ENCODE measurements around the gene HOXD11. TPM values are rescaled to one million over a fixed set of nuclear protein-coding genes. Genes with fewer than 3 reads are reported as not detected.

Gene HOXD11
- total RNA-seq, 1 experiment from 2014 or later, result not detected

DNA sequence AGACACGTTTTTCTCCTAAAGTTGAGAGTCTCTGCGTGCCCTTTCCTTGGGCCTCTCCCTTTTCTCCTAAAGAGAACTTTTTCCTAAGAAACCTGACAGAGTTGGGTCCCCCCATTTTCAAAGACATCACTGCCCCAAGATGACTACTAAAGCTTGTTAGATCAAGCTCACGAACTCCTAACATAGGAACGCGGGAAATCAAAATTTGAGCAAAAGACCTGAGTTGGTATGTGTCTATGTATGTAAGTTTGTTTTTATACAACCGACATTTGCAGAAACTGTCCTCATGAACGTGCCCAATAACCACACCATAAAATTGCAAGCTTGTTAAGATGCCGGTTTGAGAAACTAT, 13.2 kb upstream of the HOXD11 start:
- Mint-ChIP-seq H3K36me3 (peaks cover 9% of the 10 kb centered on the region), H3K27me3 (ENCODE audit: low read depth) (peaks cover 96% of the 10 kb centered on the region), H3K4me1 (peaks cover 56% of the 10 kb centered on the region), H3K4me3 (peak overlapping the region; percentile 59), H3K27ac (no peak overlapping the region), H3K9me3 (no peaks in the 10 kb centered on the region)
- ATAC-seq (no peak), DNase-seq (ENCODE audit: low spot score) (no peak)
- POLR2A ChIA-PET, result no interaction called here
- CTCF ChIA-PET, result interaction anchor here (1.3 kb wide), 1 partner anchor 8 kb away, joined by 6 read pairs; no protein-coding TSS in a partner anchor
- TF ChIP-seq, protein P1, sequence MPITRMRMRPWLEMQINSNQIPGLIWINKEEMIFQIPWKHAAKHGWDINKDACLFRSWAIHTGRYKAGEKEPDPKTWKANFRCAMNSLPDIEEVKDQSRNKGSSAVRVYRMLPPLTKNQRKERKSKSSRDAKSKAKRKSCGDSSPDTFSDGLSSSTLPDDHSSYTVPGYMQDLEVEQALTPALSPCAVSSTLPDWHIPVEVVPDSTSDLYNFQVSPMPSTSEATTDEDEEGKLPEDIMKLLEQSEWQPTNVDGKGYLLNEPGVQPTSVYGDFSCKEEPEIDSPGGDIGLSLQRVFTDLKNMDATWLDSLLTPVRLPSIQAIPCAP (CRISPR knock-in tag; IDR thresholded peaks at IDR 0.05), result no peak
- TF ChIP-seq ZBTB21 (CRISPR knock-in tag; IDR thresholded peaks at IDR 0.05; ENCODE audit: borderline replicate concordance), result no peak
- TF ChIP-seq ZNF396 (CRISPR knock-in tag; IDR thresholded peaks at IDR 0.05; ENCODE audit: borderline replicate concordance), result no peak
- TF ChIP-seq, protein P2, sequence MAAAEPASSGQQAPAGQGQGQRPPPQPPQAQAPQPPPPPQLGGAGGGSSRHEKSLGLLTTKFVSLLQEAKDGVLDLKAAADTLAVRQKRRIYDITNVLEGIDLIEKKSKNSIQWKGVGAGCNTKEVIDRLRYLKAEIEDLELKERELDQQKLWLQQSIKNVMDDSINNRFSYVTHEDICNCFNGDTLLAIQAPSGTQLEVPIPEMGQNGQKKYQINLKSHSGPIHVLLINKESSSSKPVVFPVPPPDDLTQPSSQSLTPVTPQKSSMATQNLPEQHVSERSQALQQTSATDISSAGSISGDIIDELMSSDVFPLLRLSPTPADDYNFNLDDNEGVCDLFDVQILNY (CRISPR knock-in tag; IDR thresholded peaks at IDR 0.05), result no peak
- TF ChIP-seq, protein P3, sequence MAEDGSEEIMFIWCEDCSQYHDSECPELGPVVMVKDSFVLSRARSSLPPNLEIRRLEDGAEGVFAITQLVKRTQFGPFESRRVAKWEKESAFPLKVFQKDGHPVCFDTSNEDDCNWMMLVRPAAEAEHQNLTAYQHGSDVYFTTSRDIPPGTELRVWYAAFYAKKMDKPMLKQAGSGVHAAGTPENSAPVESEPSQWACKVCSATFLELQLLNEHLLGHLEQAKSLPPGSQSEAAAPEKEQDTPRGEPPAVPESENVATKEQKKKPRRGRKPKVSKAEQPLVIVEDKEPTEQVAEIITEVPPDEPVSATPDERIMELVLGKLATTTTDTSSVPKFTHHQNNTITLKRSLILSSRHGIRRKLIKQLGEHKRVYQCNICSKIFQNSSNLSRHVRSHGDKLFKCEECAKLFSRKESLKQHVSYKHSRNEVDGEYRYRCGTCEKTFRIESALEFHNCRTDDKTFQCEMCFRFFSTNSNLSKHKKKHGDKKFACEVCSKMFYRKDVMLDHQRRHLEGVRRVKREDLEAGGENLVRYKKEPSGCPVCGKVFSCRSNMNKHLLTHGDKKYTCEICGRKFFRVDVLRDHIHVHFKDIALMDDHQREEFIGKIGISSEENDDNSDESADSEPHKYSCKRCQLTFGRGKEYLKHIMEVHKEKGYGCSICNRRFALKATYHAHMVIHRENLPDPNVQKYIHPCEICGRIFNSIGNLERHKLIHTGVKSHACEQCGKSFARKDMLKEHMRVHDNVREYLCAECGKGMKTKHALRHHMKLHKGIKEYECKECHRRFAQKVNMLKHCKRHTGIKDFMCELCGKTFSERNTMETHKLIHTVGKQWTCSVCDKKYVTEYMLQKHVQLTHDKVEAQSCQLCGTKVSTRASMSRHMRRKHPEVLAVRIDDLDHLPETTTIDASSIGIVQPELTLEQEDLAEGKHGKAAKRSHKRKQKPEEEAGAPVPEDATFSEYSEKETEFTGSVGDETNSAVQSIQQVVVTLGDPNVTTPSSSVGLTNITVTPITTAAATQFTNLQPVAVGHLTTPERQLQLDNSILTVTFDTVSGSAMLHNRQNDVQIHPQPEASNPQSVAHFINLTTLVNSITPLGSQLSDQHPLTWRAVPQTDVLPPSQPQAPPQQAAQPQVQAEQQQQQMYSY (CRISPR knock-in tag; IDR thresholded peaks at IDR 0.05), result no peak
- no peak for TF ChIP-seq NFE2L1 (CRISPR knock-in tag; IDR thresholded peaks at IDR 0.05)
- TF ChIP-seq, protein P4, sequence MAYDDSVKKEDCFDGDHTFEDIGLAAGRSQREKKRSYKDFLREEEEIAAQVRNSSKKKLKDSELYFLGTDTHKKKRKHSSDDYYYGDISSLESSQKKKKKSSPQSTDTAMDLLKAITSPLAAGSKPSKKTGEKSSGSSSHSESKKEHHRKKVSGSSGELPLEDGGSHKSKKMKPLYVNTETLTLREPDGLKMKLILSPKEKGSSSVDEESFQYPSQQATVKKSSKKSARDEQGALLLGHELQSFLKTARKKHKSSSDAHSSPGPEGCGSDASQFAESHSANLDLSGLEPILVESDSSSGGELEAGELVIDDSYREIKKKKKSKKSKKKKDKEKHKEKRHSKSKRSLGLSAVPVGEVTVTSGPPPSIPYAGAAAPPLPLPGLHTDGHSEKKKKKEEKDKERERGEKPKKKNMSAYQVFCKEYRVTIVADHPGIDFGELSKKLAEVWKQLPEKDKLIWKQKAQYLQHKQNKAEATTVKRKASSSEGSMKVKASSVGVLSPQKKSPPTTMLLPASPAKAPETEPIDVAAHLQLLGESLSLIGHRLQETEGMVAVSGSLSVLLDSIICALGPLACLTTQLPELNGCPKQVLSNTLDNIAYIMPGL (CRISPR knock-in tag; IDR thresholded peaks at IDR 0.05), result no peak
- TF ChIP-seq, protein P5, sequence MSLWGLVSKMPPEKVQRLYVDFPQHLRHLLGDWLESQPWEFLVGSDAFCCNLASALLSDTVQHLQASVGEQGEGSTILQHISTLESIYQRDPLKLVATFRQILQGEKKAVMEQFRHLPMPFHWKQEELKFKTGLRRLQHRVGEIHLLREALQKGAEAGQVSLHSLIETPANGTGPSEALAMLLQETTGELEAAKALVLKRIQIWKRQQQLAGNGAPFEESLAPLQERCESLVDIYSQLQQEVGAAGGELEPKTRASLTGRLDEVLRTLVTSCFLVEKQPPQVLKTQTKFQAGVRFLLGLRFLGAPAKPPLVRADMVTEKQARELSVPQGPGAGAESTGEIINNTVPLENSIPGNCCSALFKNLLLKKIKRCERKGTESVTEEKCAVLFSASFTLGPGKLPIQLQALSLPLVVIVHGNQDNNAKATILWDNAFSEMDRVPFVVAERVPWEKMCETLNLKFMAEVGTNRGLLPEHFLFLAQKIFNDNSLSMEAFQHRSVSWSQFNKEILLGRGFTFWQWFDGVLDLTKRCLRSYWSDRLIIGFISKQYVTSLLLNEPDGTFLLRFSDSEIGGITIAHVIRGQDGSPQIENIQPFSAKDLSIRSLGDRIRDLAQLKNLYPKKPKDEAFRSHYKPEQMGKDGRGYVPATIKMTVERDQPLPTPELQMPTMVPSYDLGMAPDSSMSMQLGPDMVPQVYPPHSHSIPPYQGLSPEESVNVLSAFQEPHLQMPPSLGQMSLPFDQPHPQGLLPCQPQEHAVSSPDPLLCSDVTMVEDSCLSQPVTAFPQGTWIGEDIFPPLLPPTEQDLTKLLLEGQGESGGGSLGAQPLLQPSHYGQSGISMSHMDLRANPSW (CRISPR knock-in tag; conservative IDR thresholded peaks at IDR 0.05; ENCODE audit: low read depth), result no peak
- TF ChIP-seq, protein P6, sequence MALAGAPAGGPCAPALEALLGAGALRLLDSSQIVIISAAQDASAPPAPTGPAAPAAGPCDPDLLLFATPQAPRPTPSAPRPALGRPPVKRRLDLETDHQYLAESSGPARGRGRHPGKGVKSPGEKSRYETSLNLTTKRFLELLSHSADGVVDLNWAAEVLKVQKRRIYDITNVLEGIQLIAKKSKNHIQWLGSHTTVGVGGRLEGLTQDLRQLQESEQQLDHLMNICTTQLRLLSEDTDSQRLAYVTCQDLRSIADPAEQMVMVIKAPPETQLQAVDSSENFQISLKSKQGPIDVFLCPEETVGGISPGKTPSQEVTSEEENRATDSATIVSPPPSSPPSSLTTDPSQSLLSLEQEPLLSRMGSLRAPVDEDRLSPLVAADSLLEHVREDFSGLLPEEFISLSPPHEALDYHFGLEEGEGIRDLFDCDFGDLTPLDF (CRISPR knock-in tag; IDR thresholded peaks at IDR 0.05), result no peak
- TF ChIP-seq HMGA2 (CRISPR knock-in tag; IDR thresholded peaks at IDR 0.05), result no peak
- TF ChIP-seq GRHL2 (CRISPR knock-in tag; IDR thresholded peaks at IDR 0.05; ENCODE audit: insufficient replicate concordance, severe bottlenecking), result no peak
- no peak for TF ChIP-seq ETV6 (CRISPR knock-in tag; IDR thresholded peaks at IDR 0.05)
- TF ChIP-seq, protein P7, sequence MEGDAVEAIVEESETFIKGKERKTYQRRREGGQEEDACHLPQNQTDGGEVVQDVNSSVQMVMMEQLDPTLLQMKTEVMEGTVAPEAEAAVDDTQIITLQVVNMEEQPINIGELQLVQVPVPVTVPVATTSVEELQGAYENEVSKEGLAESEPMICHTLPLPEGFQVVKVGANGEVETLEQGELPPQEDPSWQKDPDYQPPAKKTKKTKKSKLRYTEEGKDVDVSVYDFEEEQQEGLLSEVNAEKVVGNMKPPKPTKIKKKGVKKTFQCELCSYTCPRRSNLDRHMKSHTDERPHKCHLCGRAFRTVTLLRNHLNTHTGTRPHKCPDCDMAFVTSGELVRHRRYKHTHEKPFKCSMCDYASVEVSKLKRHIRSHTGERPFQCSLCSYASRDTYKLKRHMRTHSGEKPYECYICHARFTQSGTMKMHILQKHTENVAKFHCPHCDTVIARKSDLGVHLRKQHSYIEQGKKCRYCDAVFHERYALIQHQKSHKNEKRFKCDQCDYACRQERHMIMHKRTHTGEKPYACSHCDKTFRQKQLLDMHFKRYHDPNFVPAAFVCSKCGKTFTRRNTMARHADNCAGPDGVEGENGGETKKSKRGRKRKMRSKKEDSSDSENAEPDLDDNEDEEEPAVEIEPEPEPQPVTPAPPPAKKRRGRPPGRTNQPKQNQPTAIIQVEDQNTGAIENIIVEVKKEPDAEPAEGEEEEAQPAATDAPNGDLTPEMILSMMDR (IDR thresholded peaks at IDR 0.05), result no peak
- TF ChIP-seq, protein P8, sequence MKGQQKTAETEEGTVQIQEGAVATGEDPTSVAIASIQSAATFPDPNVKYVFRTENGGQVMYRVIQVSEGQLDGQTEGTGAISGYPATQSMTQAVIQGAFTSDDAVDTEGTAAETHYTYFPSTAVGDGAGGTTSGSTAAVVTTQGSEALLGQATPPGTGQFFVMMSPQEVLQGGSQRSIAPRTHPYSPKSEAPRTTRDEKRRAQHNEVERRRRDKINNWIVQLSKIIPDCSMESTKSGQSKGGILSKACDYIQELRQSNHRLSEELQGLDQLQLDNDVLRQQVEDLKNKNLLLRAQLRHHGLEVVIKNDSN (CRISPR knock-in tag; IDR thresholded peaks at IDR 0.05), result no peak
- no peak for TF ChIP-seq ZNF263 (CRISPR knock-in tag; IDR thresholded peaks at IDR 0.05; ENCODE audit: low read depth)
- no peak for TF ChIP-seq JAZF1 (CRISPR knock-in tag; IDR thresholded peaks at IDR 0.05)
- no peak for TF ChIP-seq TCF7 (CRISPR knock-in tag; IDR thresholded peaks at IDR 0.05; ENCODE audit: low read depth)
- no peak for TF ChIP-seq NFYB (CRISPR knock-in tag; conservative IDR thresholded peaks at IDR 0.05; ENCODE audit: low read depth)
- TF ChIP-seq ZNF317 (CRISPR knock-in tag; IDR thresholded peaks at IDR 0.05; ENCODE audit: borderline replicate concordance, low read depth), result no peak
- TF ChIP-seq RELA (CRISPR knock-in tag; IDR thresholded peaks at IDR 0.05; ENCODE audit: borderline replicate concordance), result no peak

Data from WTC11 (cell line).